HG03520 (cell line): Measurements from ENCODE around the gene C22orf15.
A peak's percentile ranks its signal among the peaks of the same experiment; 100 is the strongest.

Source experiments
- ATAC-seq: cut with Tn5 transposase; IDR thresholded peaks from one replicate; pipeline ENCODE4 v1.9.1; 2021; ENCODE audit warnings: mild to moderate bottlenecking, moderate library complexity; ENCODE audit not compliant: unreplicated experiment

The C22orf15 gene

GRCh38 chr22:23786752-23787599 lies 24.2 kb downstream of the C22orf15 start, which contains the start of gene SMARCB1:
Gene SMARCB1 (plus strand): TSS chr22:23786966. CDS start chr22:23787170, 204 bp downstream.
- ATAC-seq = peak; percentile 56

GRCh38 chr22:23787600-23787896 lies 24.8 kb downstream of the C22orf15 start:
- ATAC-seq = peak; percentile 24

GRCh38 chr22:23787910-23788309 lies 25.1 kb downstream of the C22orf15 start:
- ATAC-seq = no peak

GRCh38 chr22:23789121-23789520 lies 26.3 kb downstream of the C22orf15 start:
- no peak for ATAC-seq

GRCh38 chr22:23789638-23790037 lies 26.8 kb downstream of the C22orf15 start:
- no peak for ATAC-seq

- ATAC-seq = no peak
Observed at GRCh38 chr22:23790819-23791737, 28.3 kb downstream of the C22orf15 start.

GRCh38 chr22:23791738-23792645 lies 29.2 kb downstream of the C22orf15 start:
- no peak for ATAC-seq

GRCh38 chr22:23793326-23793725 lies 30.5 kb downstream of the C22orf15 start:
- ATAC-seq = no peak

GRCh38 chr22:23796461-23796860 lies 33.7 kb downstream of the C22orf15 start:
- ATAC-seq = no peak

GRCh38 chr22:23800297-23801237 lies 37.8 kb downstream of the C22orf15 start:
- peak; percentile 36 for ATAC-seq

- ATAC-seq = no peak
Observed at GRCh38 chr22:23801238-23801821, 38.5 kb downstream of the C22orf15 start.

GRCh38 chr22:23801886-23802377 lies 39.1 kb downstream of the C22orf15 start:
- no peak for ATAC-seq

GRCh38 chr22:23803001-23803819 lies 40.4 kb downstream of the C22orf15 start:
- ATAC-seq = no peak

GRCh38 chr22:23804781-23805291 lies 42.0 kb downstream of the C22orf15 start:
- ATAC-seq = no peak

GRCh38 chr22:23806837-23807236 lies 44.0 kb downstream of the C22orf15 start:
- no peak for ATAC-seq

- no peak for ATAC-seq
Observed at GRCh38 chr22:23812378-23812777, 49.6 kb downstream of the C22orf15 start.
